HG03469 (cell line): ENCODE results near the gene SMARCC1.
"Not testable (repeated sequence)": the region's sequence is repeated elsewhere in the genome, so short reads cannot be mapped to it uniquely, and the experiment has no call there.

Source experiments
- ATAC-seq: cut with Tn5 transposase; IDR thresholded peaks from one replicate; pipeline ENCODE4 v1.9.1; 2021; ENCODE audit warnings: mild to moderate bottlenecking, moderate library complexity, moderate number of reproducible peaks; ENCODE audit not compliant: unreplicated experiment

SMARCC1 gene

DNA sequence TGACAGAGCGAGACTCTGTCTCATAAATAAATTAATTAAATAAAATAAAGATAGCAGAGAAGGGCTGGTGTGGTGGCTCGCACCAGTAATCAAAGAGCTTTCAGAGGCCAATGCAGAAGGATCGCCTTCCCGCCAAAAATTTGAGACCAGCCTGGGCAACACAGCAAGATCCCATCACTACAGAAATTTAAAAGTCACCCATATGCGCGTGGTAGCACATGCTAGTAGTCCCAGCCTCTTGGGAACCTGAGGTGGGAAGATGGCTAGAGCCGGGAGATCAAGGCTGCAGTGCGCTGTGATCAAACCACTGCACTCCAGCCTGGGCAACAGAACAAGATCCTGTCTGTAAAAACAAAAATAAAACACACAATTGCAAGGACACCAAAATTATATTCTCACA, 9.6 kb downstream of the SMARCC1 start:
- no peak for ATAC-seq

DNA sequence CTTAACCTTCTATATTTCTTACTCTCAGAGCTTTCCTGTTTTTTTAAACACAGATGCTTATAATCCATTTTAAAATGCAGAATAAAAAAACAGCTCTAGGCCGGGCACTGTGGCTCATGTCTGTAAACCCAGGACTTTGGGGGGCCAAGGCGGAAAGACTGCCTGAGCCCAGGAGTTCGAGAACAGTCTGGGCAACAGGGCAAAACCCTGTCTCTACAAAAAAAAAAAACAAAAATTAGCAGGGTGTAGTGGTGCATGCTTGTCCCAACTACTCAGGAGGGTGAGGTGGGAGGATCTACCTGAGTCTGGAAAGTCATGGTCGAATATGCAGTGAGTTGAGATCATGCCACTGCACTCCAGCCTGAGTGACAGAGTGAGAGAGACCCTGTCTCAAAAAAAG, 15.5 kb downstream of the SMARCC1 start:
- ATAC-seq = no peak

DNA sequence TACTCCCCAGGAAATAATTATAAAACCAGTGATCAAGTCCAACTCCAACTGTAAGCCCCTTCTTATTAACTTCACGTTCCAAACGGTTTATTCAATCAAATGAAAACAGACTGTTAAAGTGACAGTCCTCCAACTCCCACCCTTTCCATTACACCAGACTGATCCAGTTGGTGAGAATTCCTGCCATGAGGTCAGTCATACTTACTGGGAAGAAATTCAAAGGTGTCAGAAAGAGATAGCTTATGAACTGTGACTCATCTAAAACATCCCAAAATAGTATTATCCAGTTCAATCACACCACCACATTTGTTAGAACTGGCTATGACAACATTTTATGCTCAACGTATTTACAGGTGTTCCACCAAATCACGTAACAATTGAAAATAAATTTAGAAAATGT, 19.5 kb downstream of the SMARCC1 start:
- ATAC-seq = no peak

DNA sequence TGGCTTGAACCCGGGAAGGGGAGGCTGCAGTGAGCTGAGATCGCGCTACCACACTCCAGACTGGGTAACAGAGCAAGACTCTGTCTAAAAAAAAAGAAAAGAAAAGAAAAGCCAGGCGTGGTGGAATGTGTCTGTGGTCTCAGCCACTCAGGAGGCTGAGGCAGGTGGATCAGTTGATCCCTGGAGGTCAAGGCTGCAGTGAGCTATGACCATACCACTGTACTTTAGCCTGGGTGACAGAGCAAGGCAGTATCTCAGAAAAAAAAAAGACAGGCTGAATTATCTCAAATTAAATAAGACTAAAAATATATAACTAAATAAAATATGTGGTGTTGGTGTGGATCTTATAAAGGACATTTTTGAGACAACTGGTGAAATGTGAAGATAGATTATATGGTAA, 20.6 kb downstream of the SMARCC1 start:
- ATAC-seq = no peak

DNA sequence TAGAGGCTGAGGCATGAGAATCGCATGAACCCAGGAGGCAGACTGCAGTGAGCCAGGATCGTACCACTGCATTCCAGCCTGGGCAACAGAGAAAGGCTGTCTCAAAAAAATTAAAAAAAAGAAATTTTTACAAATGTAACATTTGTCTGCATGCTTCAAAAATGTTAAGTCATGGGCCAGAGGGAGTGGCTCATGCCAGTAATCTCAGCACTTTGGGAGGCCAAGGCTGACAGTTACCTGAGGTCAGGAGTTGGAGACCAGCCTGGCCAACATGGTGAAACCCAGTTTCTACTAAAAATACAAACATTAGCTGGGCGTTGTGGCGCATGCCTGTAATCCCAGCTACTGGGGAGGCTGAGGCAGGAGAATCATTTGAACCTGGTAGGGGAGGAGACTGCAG, 21.5 kb downstream of the SMARCC1 start:
- ATAC-seq = not testable (repeated sequence)

DNA sequence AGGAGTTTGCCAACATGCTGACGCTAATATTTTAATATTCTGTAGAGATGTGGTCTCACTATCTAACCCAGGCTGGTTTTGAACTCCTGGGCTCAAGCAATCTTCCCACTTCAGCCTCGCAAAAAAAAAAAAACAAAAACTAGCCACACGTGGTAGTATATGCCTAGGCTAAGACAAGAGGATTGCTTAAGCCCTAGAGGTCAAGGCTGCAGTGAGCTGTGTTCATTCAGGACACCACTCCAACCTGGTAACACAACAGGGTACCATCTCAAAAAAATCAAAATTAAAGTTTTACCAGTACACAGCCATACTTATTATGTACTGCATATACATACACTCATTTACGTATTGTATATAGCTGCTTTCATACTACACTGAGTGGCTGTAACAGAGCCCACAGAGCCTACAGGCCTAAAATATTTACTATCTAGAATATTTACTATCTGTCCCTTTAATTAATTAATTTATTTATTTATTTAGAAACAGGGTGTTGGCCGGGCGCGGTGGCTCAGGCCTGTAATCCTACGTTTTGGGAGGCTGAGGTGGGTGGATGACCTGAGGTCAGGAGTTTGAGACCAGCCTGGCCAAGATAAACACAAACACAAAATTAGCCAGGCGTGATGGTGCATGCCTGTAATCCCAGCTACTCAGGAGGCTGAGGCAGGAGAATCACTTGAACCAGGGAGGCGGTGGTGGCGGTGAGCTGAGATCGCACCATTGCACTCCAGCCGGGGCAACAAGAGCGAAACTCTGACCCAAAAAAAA, 23.2 kb downstream of the SMARCC1 start:
- ATAC-seq = no peak

DNA sequence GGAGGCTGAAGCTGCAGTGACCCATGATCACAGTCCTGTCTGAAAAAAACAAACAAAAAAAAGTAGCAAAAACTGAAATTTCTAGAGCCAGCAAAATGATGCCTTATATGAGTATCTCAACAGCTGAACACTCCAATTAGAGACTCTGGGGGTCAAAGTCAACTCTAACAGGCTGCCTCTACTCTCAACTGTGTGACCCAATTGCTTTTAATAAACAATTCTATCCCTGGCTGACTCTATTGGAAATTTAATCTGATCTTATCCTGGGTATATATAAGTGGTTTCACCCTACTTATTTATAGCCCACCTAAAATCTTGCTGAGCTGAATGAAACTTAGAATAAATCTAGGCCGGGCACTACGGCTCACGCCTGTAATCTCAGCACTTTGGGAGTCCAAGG, 29.0 kb downstream of the SMARCC1 start:
- ATAC-seq = no peak

DNA sequence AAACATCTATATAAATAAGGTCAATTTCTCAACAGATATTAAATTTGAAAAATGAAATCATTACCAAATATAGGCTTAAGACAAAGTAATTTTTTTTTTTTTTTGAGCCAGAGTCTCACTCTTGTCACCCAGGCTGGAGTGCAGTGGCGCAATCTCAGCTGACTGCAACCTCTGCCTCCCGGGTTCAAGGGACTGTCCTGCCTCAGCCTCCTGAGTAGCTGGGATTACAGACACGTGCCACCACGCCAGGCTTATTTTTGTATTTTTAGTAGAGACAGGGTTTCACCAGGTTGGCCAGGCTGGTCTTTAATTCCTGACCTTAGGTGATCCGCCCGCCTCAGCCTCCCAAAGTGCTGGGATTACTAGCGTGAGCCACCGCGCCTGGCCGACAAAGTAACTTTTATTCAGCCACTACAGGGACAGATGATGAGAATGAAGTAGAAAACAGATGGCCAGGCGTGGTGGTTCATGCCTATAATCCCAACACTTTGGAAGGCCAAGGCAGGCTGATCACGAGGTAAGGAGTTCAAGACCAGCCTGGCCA, 30.8 kb downstream of the SMARCC1 start:
- not testable (repeated sequence) for ATAC-seq

DNA sequence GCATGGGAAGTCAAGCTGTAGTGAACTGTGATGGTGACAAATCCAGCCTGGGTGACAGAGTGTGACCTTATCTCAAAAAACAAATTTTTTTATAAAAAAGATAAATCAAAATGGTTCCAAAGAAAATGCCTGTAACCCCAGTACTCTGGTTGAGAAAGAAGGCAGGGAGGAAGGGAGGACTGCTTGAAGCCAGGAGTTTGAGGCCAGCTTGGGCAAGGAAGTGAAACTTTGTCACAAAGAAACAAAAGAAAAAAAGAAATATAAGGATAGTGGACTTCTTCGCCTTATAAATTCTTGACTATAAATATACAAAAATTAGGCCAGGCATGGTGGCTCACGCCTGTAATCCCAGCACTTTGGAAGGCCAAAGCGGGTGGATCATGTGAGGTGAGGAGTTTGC, 34.1 kb downstream of the SMARCC1 start:
- ATAC-seq = no peak

DNA sequence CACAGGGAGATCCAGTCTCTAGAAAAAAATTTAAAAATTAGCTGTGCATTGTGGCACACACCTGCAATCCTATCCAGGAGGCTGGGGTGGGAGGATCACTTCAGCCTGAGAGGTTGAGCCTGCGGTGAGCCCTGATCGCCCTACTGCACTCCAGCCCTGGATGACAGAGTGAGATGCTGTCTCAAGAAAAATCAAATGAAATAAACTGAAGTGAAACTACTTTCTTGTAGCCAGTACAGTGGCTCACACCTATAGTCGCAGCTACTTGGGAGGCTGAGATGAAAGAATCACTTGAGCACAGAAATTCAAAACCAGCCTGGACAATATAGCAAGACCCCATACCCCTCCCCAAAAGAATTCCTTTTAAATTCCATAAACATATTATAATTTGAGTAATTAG, 35.4 kb downstream of the SMARCC1 start:
- no peak for ATAC-seq

DNA sequence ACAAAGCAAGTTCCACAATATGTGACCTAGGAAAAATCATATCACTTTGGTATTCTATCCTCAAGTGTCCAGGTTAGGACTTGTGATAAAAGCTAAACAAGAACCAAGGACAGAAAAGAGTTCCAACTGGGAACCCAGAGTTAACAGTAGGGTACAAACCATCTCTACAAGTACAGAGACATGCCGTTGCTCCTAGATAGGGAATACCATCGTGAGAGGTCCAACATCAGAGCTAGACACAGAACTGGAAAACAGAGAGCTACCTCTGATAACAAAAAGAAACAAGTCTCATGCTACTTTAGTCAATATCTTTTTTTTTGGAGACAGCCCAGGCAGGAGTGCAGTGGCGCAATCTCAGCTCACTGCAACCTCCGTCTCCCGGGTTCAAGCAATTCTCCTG, 37.8 kb downstream of the SMARCC1 start:
- ATAC-seq = no peak

DNA sequence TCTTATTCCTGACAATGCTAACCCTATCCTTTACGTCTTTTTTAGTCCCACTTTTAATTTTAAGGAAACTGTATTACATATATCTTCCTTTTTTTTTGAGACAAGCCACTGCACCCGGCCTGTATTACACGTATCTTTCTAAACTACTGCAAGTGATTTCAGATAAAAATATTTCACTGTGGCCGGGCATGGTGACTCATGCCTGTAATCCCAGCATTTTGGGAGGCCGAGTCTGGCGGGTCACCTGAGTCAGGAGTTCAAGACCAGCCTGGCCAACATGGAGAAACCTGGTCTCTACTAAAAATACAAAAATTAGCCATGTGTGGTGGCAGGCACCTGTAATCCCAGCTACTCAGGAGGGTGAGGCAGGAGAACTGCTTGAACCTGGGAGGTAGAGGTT, 38.3 kb downstream of the SMARCC1 start:
- ATAC-seq = not testable (repeated sequence)

DNA sequence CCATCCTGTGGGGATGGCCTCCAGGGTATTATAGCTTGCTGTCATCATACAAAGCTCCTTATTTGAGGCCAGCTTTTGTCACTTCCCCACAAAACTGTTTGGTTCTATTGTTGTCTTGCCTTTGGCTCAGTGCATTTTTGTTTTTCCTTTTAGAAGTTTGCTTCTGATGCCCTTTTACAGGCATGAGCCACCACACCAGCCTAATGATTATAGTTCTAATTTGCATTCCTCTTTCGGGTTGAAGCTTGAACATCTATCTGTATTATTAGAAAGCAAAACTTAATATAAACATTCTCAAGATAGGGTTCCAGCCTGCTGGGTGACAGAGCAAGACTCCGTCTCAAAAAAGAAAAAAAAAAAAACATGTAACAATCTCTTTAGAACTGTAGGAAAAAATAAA, 39.8 kb downstream of the SMARCC1 start:
- no peak for ATAC-seq

DNA sequence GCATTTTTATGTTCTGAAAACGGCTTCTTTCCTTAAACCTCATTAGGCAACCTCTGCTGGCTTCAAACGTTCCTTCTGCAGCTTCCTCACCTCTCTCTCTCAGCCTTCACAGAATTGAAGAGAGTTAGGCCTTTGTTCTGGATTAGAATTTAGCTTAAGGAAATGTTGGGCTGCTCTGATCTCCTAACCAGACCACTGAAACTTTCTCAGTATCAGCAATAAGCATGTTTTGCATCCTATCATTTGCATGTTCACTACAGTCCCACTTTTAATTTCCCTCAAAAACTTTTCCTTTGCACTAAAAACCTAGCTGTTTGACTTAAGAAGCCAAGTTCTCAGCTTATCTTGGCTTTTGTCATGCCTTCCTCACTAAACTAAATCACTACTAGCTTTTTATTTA, 49.5 kb downstream of the SMARCC1 start:
- ATAC-seq = no peak

DNA sequence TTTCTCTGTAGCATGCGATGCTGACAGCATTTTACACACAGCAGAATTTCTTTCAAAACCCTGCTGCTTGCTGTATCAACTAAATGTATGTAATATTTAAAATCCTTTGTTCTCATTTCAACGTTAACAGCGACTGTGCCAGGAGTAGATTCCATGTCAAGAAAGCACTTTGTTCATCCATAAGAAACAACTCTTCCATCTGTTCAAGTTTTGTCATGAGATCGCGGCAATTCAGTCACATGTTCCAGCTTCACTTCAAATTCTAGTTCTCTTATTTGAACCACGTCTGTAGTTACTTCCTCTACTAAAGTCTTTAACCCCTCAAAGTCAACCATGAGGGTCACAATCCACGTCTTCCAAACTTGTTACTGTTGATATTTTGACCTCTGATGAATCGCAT, 50.6 kb downstream of the SMARCC1 start:
- no peak for ATAC-seq

DNA sequence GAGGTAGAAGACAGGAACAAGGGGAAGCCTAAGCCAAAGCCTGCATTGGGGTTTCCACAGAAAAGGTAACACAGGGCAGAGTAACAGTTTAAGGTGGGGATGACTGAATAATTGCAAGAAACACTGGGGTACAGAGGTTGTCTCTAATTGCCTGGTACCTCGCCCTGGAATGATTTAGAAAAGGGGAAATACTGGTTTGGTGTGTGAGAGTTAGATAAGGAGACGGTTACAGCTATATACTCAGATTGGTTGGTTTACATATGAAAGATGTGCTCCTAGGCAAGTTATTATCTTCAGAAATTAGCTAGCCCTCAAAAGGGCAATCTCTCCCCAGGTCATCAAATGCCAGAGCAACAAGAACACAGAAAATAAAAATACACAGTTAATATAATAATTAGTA, 58.8 kb downstream of the SMARCC1 start:
- no peak for ATAC-seq

DNA sequence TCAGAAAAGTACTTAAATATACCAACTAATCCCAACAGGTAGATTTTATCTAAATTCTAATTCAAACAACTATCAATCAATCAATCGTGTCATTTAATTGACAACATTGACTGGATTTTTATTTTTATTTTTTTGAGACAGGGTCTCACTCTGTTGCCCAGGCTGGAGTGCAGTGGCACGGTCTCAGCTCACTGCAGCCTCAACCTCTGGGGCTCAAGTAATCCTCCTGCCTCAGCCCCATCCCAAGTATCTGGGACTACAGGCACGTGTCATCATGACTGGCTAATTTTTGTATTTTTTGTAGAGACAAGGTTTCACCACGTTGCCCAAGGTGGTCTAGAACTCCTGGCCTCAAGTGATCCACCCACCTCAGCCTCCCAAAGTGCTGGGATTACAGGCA, 64.2 kb downstream of the SMARCC1 start:
- not testable (repeated sequence) for ATAC-seq

DNA sequence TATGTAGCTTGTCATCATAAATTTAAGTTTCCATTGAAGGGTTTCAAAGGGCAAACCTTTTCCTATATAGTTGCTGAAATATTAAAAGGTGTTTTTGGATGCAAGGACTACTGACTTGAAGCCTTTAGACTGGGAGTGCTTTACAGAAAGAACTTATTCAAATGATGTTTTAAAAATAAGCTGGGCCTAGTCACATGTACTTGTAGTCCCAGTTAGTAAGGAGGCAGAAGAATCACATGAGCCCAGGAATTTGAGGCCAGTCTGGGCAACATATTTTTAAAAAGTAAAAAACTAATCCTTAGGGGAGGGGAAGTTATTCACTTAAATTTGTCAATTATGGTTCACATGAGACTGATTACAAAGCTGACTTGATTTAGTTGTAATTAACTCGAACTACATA, 65.0 kb downstream of the SMARCC1 start:
- ATAC-seq = no peak

DNA sequence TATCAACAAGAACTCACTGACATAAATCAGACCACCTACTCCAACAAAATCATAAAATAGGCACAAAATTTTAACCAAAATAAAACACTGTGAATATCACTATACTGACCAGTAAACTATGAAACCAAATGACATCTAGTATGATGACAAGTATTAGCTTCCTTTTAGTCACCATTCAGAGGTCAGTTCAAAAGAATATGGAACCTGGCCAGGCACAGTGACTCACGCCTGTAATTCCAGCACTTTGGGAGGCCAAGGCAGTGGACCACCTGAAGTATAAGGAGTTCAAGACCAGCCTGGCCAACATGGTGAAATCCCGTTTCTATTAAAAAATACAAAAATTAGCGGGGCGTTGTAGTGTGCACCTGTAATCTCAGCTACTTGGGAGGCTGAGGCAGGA, 65.8 kb downstream of the SMARCC1 start:
- no peak for ATAC-seq

DNA sequence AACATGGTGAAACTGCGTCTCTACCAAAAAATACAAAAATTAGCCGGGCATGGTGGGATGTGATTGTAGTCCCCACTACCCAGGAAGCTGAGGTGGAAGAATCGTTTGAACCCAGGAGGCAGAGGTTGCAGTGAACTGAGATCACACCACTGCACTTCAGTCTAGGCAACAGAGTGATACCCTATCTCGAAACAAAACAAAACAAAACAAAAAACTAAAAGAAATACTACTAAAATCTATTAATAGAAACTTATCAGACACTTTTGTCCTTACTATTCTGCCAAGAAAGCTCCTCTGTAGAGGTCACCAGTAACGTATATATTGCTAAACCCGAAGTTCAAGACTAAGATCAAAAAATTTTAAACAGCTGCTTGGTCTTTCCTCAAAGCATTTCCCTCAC, 67.1 kb downstream of the SMARCC1 start:
- no peak for ATAC-seq

DNA sequence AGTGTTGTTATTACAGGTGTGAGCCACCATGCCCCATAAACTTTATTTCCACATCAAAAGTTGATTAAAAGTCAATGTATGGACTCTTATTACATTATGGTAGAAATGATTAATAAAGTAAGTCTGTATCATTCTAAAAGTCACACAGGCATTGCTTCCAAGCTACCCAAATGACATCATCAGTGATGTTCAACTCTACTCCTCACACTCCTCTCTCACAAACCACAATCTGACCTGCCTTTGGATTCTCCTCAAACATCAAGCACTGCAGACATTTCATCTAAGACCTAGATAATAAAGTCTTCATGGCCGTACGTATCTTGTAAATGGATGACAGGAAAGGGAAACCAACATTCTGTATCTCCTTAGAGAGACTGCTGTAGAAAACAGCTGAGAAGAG, 68.0 kb downstream of the SMARCC1 start:
- no peak for ATAC-seq

DNA sequence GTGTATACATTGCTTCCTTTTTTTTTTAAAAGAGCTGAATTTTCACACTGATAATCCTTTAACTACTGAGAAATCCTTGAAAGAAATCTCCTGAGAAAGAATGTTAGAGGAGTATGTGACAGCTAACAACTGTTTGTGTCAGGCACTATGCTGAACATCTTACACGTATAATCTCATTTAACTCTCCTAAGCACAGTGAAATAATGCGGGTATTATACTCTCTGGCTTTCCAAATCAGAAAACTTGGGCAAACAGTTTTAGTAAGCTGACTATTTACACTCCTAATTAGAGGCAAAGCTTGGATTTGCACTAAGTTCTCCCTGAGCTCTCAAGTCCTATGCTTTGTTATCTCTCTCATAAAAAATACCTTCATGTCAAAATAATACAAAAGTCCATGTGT, 69.3 kb downstream of the SMARCC1 start:
- ATAC-seq = no peak

DNA sequence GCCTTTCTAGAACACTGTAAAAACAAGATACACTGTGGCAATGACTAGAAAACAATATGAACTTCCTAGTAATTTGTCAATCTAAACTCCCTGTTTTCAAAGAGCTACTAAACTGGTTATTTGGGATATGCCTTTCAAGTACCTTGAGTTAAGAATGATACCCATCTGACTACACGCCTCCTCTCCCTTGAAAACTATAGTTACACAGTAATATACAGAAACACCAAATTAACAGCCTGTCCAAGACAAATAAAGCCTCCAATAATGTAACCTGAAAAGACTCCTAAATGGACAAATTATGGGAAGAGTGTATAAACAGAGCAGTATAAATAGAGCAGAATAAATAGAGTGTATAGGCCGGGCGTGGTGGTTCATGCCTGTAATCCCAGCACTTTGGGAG, 70.1 kb downstream of the SMARCC1 start:
- ATAC-seq = no peak
